GM12874 (cell line): ENCODE measurements around the gene GNAT3.

Source experiments
- CTCF ChIP-seq: IDR thresholded peaks from 2 replicates; pipeline ENCODE4 v1.5.1; 2011; ENCODE audit warnings: low read depth, mild to moderate bottlenecking, control low read depth, low read length, moderate library complexity; ENCODE audit not compliant: insufficient read depth

Gene GNAT3

GRCh38 chr7:80415522-80415921 is 96.3 kb downstream of the GNAT3 start:
- TF ChIP-seq CTCF = no peak

- no peak for TF ChIP-seq CTCF
Observed at GRCh38 chr7:80415114-80415513, 96.8 kb downstream of the GNAT3 start.

- TF ChIP-seq CTCF = no peak
Observed at GRCh38 chr7:80414331-80414730, 97.5 kb downstream of the GNAT3 start.

- no peak for TF ChIP-seq CTCF
Observed at GRCh38 chr7:80413383-80413945, 98.4 kb downstream of the GNAT3 start.

GRCh38 chr7:80412842-80413241 is 99.0 kb downstream of the GNAT3 start:
- no peak for TF ChIP-seq CTCF

GRCh38 chr7:80411621-80412020 is 100.2 kb downstream of the GNAT3 start:
- no peak for TF ChIP-seq CTCF

GRCh38 chr7:80410081-80410480 is 101.8 kb downstream of the GNAT3 start:
- TF ChIP-seq CTCF = no peak
